Vagina (tissue), 2 donors: Measurements from ENCODE around the gene C4BPA. TPM values are rescaled to one million over a fixed set of nuclear protein-coding genes. Genes with fewer than 3 reads are reported as not detected.

Source experiments
- DNase-seq, 2 donors: peaks; one replicate each; pipeline ENCODE4 v3.0.0-alpha.2; 2017; ENCODE audit errors: extremely low spot score in 2 of 2
- H3K27ac ChIP-seq: fragments of 200-600 bp; sonication (generic); one replicate; pipeline ENCODE4 v1.5.1; 2019
- H3K27me3 ChIP-seq: fragments of 200-600 bp; sonication (generic); one replicate; pipeline ENCODE4 v1.5.1; 2019
- H3K36me3 ChIP-seq, 2 donors: fragments of 200-600 bp; sonication (generic); one replicate each; pipeline ENCODE4 v1.5.1; 2017 to 2019
- H3K4me1 ChIP-seq: fragments of 200-600 bp; sonication (generic); one replicate; pipeline ENCODE4 v1.5.1; 2019
- H3K4me3 ChIP-seq, 2 donors: fragments of 200-600 bp; sonication (generic); 1 replicate in 1 of 2; 2 replicates in 1 of 2; pipeline ENCODE4 v1.5.1; 2016 to 2019
- H3K9me3 ChIP-seq: fragments of 200-600 bp; sonication (generic); one replicate; pipeline ENCODE4 v1.5.1; 2019
- CTCF ChIP-seq, 3 experiments: fragments of 450-650 bp in 2 of 3; fragments of 200-600 bp in 1 of 3; sonication (generic) in 1 of 3; IDR thresholded peaks; one replicate each; pipeline ENCODE4 v1.5.1; 2017 to 2019; ENCODE audit warnings: antibody characterized with exemption in 3 of 3, mild to moderate bottlenecking in 2 of 3, moderate library complexity in 2 of 3
- POLR2A ChIP-seq, 2 donors: fragments of 450-650 bp; IDR thresholded peaks; one replicate each; pipeline ENCODE4 v1.6.1; 2017; ENCODE audit warnings: antibody characterized with exemption in 2 of 2, mild to moderate bottlenecking in 2 of 2, moderate library complexity in 2 of 2
- POLR2AphosphoS5 ChIP-seq, 2 donors: sonication (generic); formaldehyde crosslinking; IDR thresholded peaks; one replicate each; pipeline ENCODE4 v1.9.0; 2017; ENCODE audit warnings: antibody characterized with exemption in 2 of 2, mild to moderate bottlenecking in 2 of 2, low read depth in 1 of 2; ENCODE audit not compliant: insufficient read depth in 1 of 2
- intact Hi-C: fragments of 100-400 bp; cut with DNase I; formaldehyde crosslinking; loops from one replicate; pipeline ENCODE4 v1.15.1; 2023
- total RNA-seq: library from RNA; depleted of rRNA; stranded (reverse); fragments of >200 nt; gene quantifications from one replicate; pipeline ENCODE4 v1.2.3, GENCODE V29; 2016

C4BPA gene
- total RNA-seq, 1 donor from 2014 or later = not detected

GRCh38 chr1:207128336-207128921 lies 24.4 kb downstream of the C4BPA start:
- DNase-seq = no peak
- Histone ChIP-seq H3K4me1 (no peaks in the 10 kb centered on the region), H3K27me3 (no peaks in the 10 kb centered on the region), H3K4me3 (no peak overlapping the region), H3K36me3 (no peaks in the 10 kb centered on the region), H3K9me3 (peaks cover 13% of the 10 kb centered on the region), H3K27ac (no peak overlapping the region)
- TF ChIP-seq POLR2A (IDR thresholded peaks at IDR 0.05) = no peak
- TF ChIP-seq POLR2AphosphoS5 (IDR thresholded peaks at IDR 0.05; ENCODE audit: insufficient read depth in 1 of 2, low read depth in 1 of 2) = no peak
- TF ChIP-seq CTCF (IDR thresholded peaks at IDR 0.05) = no peak
- intact Hi-C loops = no loop called here

- peaks cover 13% of the 10 kb centered on the region for H3K9me3 ChIP-seq
- intact Hi-C loops = no loop called here
- TF ChIP-seq POLR2A (IDR thresholded peaks at IDR 0.05) (no peak), POLR2AphosphoS5 (IDR thresholded peaks at IDR 0.05; ENCODE audit: insufficient read depth in 1 of 2, low read depth in 1 of 2) (no peak), CTCF (IDR thresholded peaks at IDR 0.05) (no peak)
- no peaks in the 10 kb centered on the region for H3K36me3 ChIP-seq
- no peak overlapping the region for H3K4me3 ChIP-seq
- no peaks in the 10 kb centered on the region for H3K27me3 ChIP-seq
- DNase-seq = no peak
- H3K4me1 ChIP-seq = no peaks in the 10 kb centered on the region
- no peak overlapping the region for H3K27ac ChIP-seq
Measured at GRCh38 chr1:207129053-207129452, 25.0 kb downstream of the C4BPA start.

- H3K4me1 ChIP-seq = no peaks in the 10 kb centered on the region
- intact Hi-C loops = no loop called here
- DNase-seq = no peak
Measured at GRCh38 chr1:207130252-207131036, 26.4 kb downstream of the C4BPA start.

GRCh38 chr1:207131163-207131562 lies 27.1 kb downstream of the C4BPA start:
- TF ChIP-seq POLR2A (IDR thresholded peaks at IDR 0.05) (no peak), POLR2AphosphoS5 (IDR thresholded peaks at IDR 0.05; ENCODE audit: insufficient read depth in 1 of 2, low read depth in 1 of 2) (no peak), CTCF (IDR thresholded peaks at IDR 0.05) (no peak)
- no peak for DNase-seq
- intact Hi-C loops = no loop called here
- H3K4me3 ChIP-seq = no peak overlapping the region
- H3K4me1 ChIP-seq = no peaks in the 10 kb centered on the region
- H3K27ac ChIP-seq = no peak overlapping the region
- H3K27me3 ChIP-seq = no peaks in the 10 kb centered on the region
- H3K36me3 ChIP-seq = no peaks in the 10 kb centered on the region
- H3K9me3 ChIP-seq = peaks cover 13% of the 10 kb centered on the region

More at GRCh38 chr1:207130252-207131036, 26.4 kb downstream of the C4BPA start:
- Histone ChIP-seq H3K27ac (no peak overlapping the region), H3K4me3 (no peak overlapping the region), H3K27me3 (no peaks in the 10 kb centered on the region), H3K36me3 (no peaks in the 10 kb centered on the region), H3K9me3 (peaks cover 13% of the 10 kb centered on the region)
- TF ChIP-seq CTCF (IDR thresholded peaks at IDR 0.05) = no peak
- TF ChIP-seq POLR2AphosphoS5 (IDR thresholded peaks at IDR 0.05; ENCODE audit: insufficient read depth in 1 of 2, low read depth in 1 of 2) = no peak
- TF ChIP-seq POLR2A (IDR thresholded peaks at IDR 0.05) = no peak

- no peak overlapping the region for H3K27ac ChIP-seq
- H3K27me3 ChIP-seq = no peaks in the 10 kb centered on the region
- H3K4me3 ChIP-seq = no peak overlapping the region
- H3K9me3 ChIP-seq = peaks cover under 1% of the 10 kb centered on the region
- H3K4me1 ChIP-seq = no peaks in the 10 kb centered on the region
- no peak for TF ChIP-seq CTCF (IDR thresholded peaks at IDR 0.05)
- no peak for TF ChIP-seq POLR2AphosphoS5 (IDR thresholded peaks at IDR 0.05; ENCODE audit: insufficient read depth in 1 of 2, low read depth in 1 of 2)
- H3K36me3 ChIP-seq = no peaks in the 10 kb centered on the region
- DNase-seq = no peak
- intact Hi-C loops = no loop called here
Measured at GRCh38 chr1:207134581-207134980, 30.5 kb downstream of the C4BPA start.
